DMS79 treated with DMSO at 0.1 percent for 48 hours (cell line): ENCODE measurements around the gene EEF2KMT.
"Not testable (repeated sequence)": the region's sequence is repeated elsewhere in the genome, so short reads cannot be mapped to it uniquely, and the experiment has no call there.

Experiments used
- DNase-seq: peaks from one replicate; lab custom pipeline; 2025; lab: John Stamatoyannopoulos, UW

EEF2KMT gene

GRCh38 chr16:5095145-5095830 is 2.3 kb downstream of the EEF2KMT start:
- DNase-seq = not testable (repeated sequence)

- not testable (repeated sequence) for DNase-seq
Observed at GRCh38 chr16:5093746-5094145, 3.8 kb downstream of the EEF2KMT start.

- not testable (repeated sequence) for DNase-seq
Observed at GRCh38 chr16:5093081-5093480, 4.5 kb downstream of the EEF2KMT start.

- DNase-seq = not testable (repeated sequence)
Observed at GRCh38 chr16:5090592-5090991, 7.0 kb downstream of the EEF2KMT start.

- not testable (repeated sequence) for DNase-seq
Observed at GRCh38 chr16:5089911-5090555, 7.6 kb downstream of the EEF2KMT start.

GRCh38 chr16:5088936-5089335 is 8.7 kb downstream of the EEF2KMT start:
- DNase-seq = not testable (repeated sequence)

- DNase-seq = not testable (repeated sequence)
Observed at GRCh38 chr16:5088086-5088790, 9.4 kb downstream of the EEF2KMT start.

GRCh38 chr16:5085716-5086115 is 11.9 kb downstream of the EEF2KMT start:
- not testable (repeated sequence) for DNase-seq

GRCh38 chr16:5084802-5085201 is 12.8 kb downstream of the EEF2KMT start:
- DNase-seq = not testable (repeated sequence)

GRCh38 chr16:5084099-5084731 is 13.4 kb downstream of the EEF2KMT start:
- DNase-seq = not testable (repeated sequence)

- not testable (repeated sequence) for DNase-seq
Observed at GRCh38 chr16:5083646-5084045, 13.9 kb downstream of the EEF2KMT start.

GRCh38 chr16:5080996-5081395 is 16.6 kb downstream of the EEF2KMT start:
- not testable (repeated sequence) for DNase-seq

GRCh38 chr16:5080461-5080860 is 17.1 kb downstream of the EEF2KMT start:
- not testable (repeated sequence) for DNase-seq

GRCh38 chr16:5078626-5079025 is 19.0 kb downstream of the EEF2KMT start:
- no peak for DNase-seq

GRCh38 chr16:5077304-5077703 is 20.3 kb downstream of the EEF2KMT start:
- DNase-seq = no peak

GRCh38 chr16:5075637-5076036 is 22.0 kb downstream of the EEF2KMT start:
- DNase-seq = no peak

- DNase-seq = not testable (repeated sequence)
Observed at GRCh38 chr16:5073771-5074170, 23.8 kb downstream of the EEF2KMT start.

GRCh38 chr16:5073279-5073629 is 24.3 kb downstream of the EEF2KMT start:
- DNase-seq = no peak

GRCh38 chr16:5072334-5073278 is 25.0 kb downstream of the EEF2KMT start:
- DNase-seq = no peak

- DNase-seq = peak; percentile 76
Observed at GRCh38 chr16:5071681-5072333, 25.8 kb downstream of the EEF2KMT start, which contains the start of gene ALG1. Gene ALG1 (plus strand): TSS chr16:5071843. CDS start chr16:5071850, 7 bp downstream.

GRCh38 chr16:5071341-5071680 is 26.3 kb downstream of the EEF2KMT start:
- DNase-seq = no peak
